Adrenal gland (tissue), 12 donors: ENCODE results near the gene TBXAS1. TPM values are rescaled to one million over a fixed set of nuclear protein-coding genes. Genes with fewer than 3 reads are reported as not detected.

ENCODE experiments used
- DNase-seq, 7 donors: peaks; one replicate each; pipeline ENCODE4 v3.0.0-alpha.2; 2019 to 2020
- H3K27ac ChIP-seq, 5 donors: fragments of 200-600 bp; sonication (generic) in 4 of 5; 1 replicate in 3 of 5; 2 replicates in 2 of 5; pipeline versions ENCODE4 v1.5.1 to v1.8.0; 2016 to 2020; ENCODE audit warnings: mild to moderate bottlenecking in 1 of 5
- H3K27me3 ChIP-seq: fragments of 200-600 bp; 2 replicates; pipeline ENCODE4 v1.8.0; 2021
- H3K36me3 ChIP-seq, 2 donors: fragments of 200-600 bp; replicated peaks in 1 of 2; 1 replicate in 1 of 2; 2 replicates in 1 of 2; pipeline versions ENCODE4 v1.5.1 to v1.8.0; 2018 to 2022
- H3K4me1 ChIP-seq, 2 donors: fragments of 200-600 bp; replicated peaks in 1 of 2; 1 replicate in 1 of 2; 2 replicates in 1 of 2; pipeline versions ENCODE4 v1.5.1 to v1.8.0; 2018 to 2021
- H3K4me3 ChIP-seq, 4 donors: fragments of 200-600 bp; sonication (generic) in 3 of 4; one replicate each; pipeline ENCODE4 v1.5.1; 2016 to 2018
- H3K9me3 ChIP-seq, 3 donors: fragments of 200-600 bp; sonication (generic) in 1 of 3; replicated peaks in 1 of 3; 1 replicate in 2 of 3; 2 replicates in 1 of 3; pipeline versions ENCODE4 v1.5.1 to v1.8.0; 2016 to 2021
- CTCF ChIP-seq, 6 experiments: fragments of 450-650 bp in 4 of 6; fragments of 200-600 bp in 2 of 6; sonication (generic) in 1 of 6; IDR thresholded peaks; 1 replicate in 5 of 6; 2 replicates in 1 of 6; pipeline versions ENCODE4 v1.5.1 to v1.8.0; 2016 to 2021; ENCODE audit warnings: antibody characterized with exemption in 6 of 6, mild to moderate bottlenecking in 2 of 6, moderate library complexity in 1 of 6
- POLR2A ChIP-seq, 2 donors: fragments of 450-650 bp; IDR thresholded peaks; one replicate each; pipeline ENCODE4 v1.6.1; 2017; ENCODE audit warnings: antibody characterized with exemption in 2 of 2, mild to moderate bottlenecking in 2 of 2, moderate library complexity in 1 of 2
- WGBS, 4 donors: extraction: QIAGEN DNeasy Blood & Tissue Kit in 2 of 4; methylation state at CpG; one replicate each; pipeline versions ENCODE4 v1.1.5 to v1.1.7; 2013 to 2017; 5-methylcytosine and 5-hydroxymethylcytosine counted together
- intact Hi-C, 2 donors: fragments of 100-400 bp; cut with DNase I; formaldehyde crosslinking; loops; one replicate each; pipeline versions ENCODE4 v1.14.1 to v1.15.0; 2022 to 2023
- polyA plus RNA-seq, 3 donors: library from polyadenylated mRNA; stranded (reverse); fragments of 200-250 nt in 2 of 3; fragments of 350-450 nt in 1 of 3; fragmentation: Illumina TruSeq in 1 of 3; extraction: RNeasy Lipid Tissue Mini Kit (QIAGEN cat#74804) in 1 of 3; gene quantifications; one replicate each; pipeline ENCODE4 v1.2.3, GENCODE V29; 2013 to 2014
- total RNA-seq, 9 donors: library from RNA; depleted of rRNA in 4 of 9; stranded (reverse); fragments of >200 nt in 4 of 9; fragments of 120-200 nt in 1 of 9; fragmentation: NEBNext Ultra II Directional in 1 of 9; extraction: Animal tissue kit (Norgen Biotek cat#: 25700) in 1 of 9; gene quantifications; one replicate each; pipeline versions ENCODE4 v1.1.0 to v1.2.4, GENCODE V29; 2013 to 2023
- donor health status: healthy with polysubstance abuse.
- donor health status: Bipolar disorder and iron deficiency.
- donor health status: DM: yes; HTN: yes; CAD: no.
- donor health status: DM: no; HTN: no; CAD: no.
- donor health status: DM: no; HTN: no; CAD: no.
- donor health status: DM: yes; HTN: yes; CAD: no.

TBXAS1 gene
- total and polyA plus RNA-seq, 12 donors, result 9.0 to 87.0 (median 27.3) TPM

GRCh38 chr7:140025241-140025640 is 196.2 kb downstream of the TBXAS1 start:
- 96 to 98% (median 96%) methylated on average over 4 of the region's 4 CpGs for WGBS, 4 donors
- Histone ChIP-seq H3K9me3 (no peaks in the 10 kb centered on the region), H3K4me3 (no peak overlapping the region), H3K27me3 (no peaks in the 10 kb centered on the region), H3K36me3 (peaks cover 0 to 12% of the 10 kb centered on the region in 2 donors), H3K27ac (no peak overlapping the region), H3K4me1 (no peaks in the 10 kb centered on the region)
- intact Hi-C loops, result no loop called here
- TF ChIP-seq POLR2A (IDR thresholded peaks at IDR 0.05) (no peak), CTCF (IDR thresholded peaks at IDR 0.05) (no peak)
- DNase-seq, result peak in 1 of 7 donors; percentile 34

GRCh38 chr7:140025814-140026433 is 196.9 kb downstream of the TBXAS1 start:
- H3K27ac ChIP-seq, result no peak overlapping the region
- no peaks in the 10 kb centered on the region for H3K9me3 ChIP-seq
- no peaks in the 10 kb centered on the region for H3K27me3 ChIP-seq
- no peak for TF ChIP-seq POLR2A (IDR thresholded peaks at IDR 0.05)
- TF ChIP-seq CTCF (IDR thresholded peaks at IDR 0.05), result no peak
- H3K4me3 ChIP-seq, result no peak overlapping the region
- no peaks in the 10 kb centered on the region for H3K4me1 ChIP-seq
- 84 to 97% (median 95%) methylated on average over 8 to 12 of the region's 12 CpGs for WGBS, 4 donors
- DNase-seq, result peak in 1 of 7 donors; percentile 35
- peaks cover 0 to 12% of the 10 kb centered on the region in 2 donors for H3K36me3 ChIP-seq
- intact Hi-C loops, result no loop called here

GRCh38 chr7:140026935-140027334 is 197.9 kb downstream of the TBXAS1 start:
- intact Hi-C loops, result no loop called here
- H3K36me3 ChIP-seq, result peaks cover 0 to 12% of the 10 kb centered on the region in 2 donors
- WGBS, 4 donors, result 91 to 97% (median 96%) methylated on average over 4 to 9 of the region's 9 CpGs
- no peaks in the 10 kb centered on the region for H3K27me3 ChIP-seq
- TF ChIP-seq POLR2A (IDR thresholded peaks at IDR 0.05) (no peak), CTCF (IDR thresholded peaks at IDR 0.05) (no peak)
- H3K4me1 ChIP-seq, result no peaks in the 10 kb centered on the region
- H3K27ac ChIP-seq, result no peak overlapping the region
- H3K9me3 ChIP-seq, result no peaks in the 10 kb centered on the region
- H3K4me3 ChIP-seq, result no peak overlapping the region
- peak in 1 of 7 donors; percentile 44 for DNase-seq

GRCh38 chr7:140027858-140028257 is 198.8 kb downstream of the TBXAS1 start:
- WGBS, 4 donors, result 85 to 95% (median 89%) methylated on average over 8 to 9 of the region's 9 CpGs
- H3K9me3 ChIP-seq, result no peaks in the 10 kb centered on the region
- H3K27me3 ChIP-seq, result no peaks in the 10 kb centered on the region
- H3K27ac ChIP-seq, result no peak overlapping the region
- H3K36me3 ChIP-seq, result peaks cover 0 to 12% of the 10 kb centered on the region in 2 donors
- no peak overlapping the region for H3K4me3 ChIP-seq
- peak in 1 of 7 donors; percentile 60 for DNase-seq
- intact Hi-C loops, result no loop called here
- TF ChIP-seq POLR2A (IDR thresholded peaks at IDR 0.05) (no peak), CTCF (IDR thresholded peaks at IDR 0.05) (no peak)
- H3K4me1 ChIP-seq, result no peaks in the 10 kb centered on the region
